ENCODE data around the gene GNPTAB.

GNPTAB gene

DNA sequence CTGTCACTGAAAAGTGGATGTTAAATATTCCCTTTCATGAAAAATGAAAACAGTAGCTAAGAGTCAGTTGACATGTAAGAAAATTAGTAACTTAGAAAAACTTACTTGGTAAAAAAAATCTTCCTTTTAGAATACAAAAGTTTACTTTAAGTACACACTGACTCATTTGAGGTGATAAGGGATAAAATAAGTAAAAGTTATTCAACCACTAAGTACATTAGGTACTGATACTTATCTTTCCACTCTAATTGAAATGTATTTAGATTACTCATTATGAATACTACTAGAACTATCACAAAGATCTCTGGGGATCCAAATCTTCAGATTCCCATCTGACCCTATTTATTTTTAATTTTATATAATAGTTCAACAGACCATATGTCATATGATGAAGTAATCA, 103.7 kb downstream of the GNPTAB start:
- FAIRE-seq: no peak

DNA sequence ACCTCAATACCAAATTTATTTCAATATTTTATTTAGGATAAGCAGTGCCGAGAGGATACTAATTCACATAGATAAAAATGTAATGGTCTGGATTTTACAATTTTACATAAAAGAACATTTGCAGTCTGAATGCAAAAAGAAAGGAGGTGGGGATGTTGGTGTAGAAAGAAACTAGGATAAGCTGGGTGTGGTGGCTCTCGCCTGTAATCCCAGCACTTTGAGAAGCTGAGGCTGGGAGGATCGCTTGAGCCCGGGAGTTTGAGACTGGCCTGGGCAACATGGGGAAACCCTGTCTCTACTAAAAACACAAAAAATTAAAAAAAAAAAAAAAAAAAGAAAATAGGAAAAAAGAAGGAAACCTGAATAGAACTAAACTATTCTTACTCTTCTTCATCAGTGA, 108.4 kb downstream of the GNPTAB start:
- FAIRE-seq: no peak

DNA sequence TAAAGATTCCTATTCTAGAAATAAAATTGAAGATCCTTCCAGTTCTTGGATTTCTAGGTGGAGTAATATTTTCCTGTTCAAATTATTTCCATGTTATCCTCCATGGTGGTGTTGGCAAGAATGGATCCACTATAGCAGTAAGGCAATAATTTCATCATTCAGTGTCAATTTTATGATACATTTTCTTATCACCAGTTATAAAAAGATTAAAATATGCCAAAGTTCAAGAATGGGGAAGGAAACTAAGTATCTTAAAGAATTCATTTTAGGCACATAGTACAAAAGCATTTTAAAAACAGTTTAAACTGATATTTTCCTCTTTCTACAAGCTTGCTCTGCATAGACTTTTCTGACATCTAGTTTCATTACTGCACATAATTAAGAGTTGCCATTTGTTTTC, 110.6 kb downstream of the GNPTAB start:
- FAIRE-seq: peak; percentile 53

DNA sequence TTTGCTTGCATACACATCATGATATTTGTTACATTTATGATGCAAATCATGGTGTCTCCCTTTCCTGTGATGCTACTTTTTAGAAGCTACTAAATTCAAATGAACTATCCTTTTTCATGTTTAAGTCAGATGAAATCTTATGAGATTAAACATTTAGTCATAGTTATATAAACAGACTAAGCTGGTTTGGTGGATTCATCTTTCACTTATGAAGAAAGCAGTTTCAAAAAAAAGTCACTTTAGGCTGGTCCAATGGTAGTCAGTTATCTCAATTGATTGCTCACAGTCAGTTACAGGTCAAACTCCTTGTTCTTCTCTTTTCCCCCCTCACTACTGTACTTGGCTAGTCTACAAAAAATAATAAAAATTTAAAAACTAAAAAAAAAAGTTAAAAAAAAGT, 111.2 kb downstream of the GNPTAB start:
- no peak for FAIRE-seq

DNA sequence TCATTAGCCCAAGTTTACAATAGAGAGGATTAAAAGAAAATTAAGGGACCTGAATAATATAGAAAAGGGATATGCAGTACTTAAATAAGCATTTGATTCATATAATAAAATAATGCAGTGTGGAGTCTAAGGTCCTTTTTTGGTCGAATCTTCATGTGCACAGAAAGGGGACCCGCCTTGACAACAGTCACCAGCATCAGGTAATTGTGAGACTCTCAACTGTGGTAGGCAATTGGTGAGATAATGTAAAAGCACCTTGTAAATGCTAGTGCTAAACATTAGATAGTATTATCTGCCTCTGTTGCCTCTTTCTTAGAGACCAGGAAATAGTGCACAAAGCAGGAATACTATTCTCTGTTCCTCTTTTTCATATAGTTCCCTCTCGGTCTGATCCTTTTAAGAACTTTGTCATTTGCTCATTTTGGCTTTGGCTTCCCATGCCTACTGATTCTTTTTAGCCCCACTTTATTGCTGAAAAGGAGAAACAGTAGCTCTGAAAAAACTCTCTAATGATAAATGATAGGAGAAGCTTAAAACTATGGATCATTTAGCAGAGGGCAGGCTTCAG, 115.8 kb downstream of the GNPTAB start:
- FAIRE-seq: no peak

DNA sequence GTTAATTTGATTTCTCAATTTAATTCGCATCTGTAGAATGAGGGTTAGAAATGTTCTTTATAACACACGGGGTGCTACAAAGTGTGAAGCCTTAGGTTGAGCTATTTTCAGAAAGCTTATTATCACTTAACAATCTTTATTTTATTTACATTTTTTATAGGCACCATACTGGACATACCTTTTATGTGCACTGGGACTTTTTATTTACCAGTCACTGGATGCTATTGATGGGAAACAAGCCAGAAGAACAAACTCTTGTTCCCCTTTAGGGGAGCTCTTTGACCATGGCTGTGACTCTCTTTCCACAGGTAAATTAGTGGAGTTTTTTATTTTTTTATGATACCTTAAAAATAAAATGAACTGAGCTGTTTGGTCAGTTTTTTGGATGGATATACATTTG, 116.8 kb downstream of the GNPTAB start:
- FAIRE-seq: no peak

DNA sequence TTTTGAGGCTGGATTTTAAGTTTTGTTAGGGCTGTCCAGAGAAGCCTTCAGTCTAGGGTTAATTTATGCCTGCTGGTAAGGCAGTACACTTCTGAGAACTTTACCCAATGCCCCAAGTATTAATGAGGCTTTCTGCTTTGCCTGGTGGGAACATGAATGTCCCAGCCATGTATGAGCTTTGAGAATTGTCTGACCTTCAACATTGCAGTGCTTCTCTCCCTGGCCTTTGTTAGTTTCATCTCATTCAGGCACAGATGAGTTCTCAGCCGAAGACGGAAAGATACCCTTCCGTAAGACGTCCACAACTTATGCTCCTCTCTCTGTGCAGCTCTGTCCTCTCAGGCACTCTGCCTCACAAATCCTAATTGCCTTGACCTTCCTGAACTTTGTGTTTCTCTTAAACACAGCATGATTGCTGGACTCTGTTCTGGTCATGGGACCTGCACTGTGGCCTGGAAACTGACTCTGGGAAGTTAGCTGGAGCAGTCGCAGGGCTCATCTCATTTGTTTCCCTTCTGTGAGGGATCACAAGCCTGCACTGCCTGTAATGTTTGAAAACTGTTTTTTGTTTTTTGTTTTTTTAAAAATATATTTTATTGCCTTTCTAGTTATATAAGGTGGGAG, 117.6 kb downstream of the GNPTAB start:
- FAIRE-seq: no peak

DNA sequence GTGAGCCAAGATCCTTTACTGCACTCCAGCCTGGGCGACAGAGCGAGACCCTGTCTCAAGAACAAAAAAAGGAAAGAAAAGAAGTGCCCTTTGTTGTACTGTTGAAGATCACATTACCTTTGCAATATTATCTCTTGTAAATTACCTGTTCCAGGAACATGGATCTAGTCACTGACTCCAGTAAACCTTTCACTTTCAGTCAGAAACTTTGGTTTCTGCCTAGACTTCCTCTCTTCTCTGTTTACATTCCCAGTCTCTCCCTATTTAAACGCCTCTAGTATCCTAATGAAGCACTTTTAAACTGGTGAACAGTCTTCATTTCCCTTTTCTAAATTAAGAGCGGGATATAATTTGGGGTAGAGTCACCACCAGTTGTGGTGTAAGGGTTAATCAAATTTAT, 120.5 kb downstream of the GNPTAB start:
- no peak for FAIRE-seq

DNA sequence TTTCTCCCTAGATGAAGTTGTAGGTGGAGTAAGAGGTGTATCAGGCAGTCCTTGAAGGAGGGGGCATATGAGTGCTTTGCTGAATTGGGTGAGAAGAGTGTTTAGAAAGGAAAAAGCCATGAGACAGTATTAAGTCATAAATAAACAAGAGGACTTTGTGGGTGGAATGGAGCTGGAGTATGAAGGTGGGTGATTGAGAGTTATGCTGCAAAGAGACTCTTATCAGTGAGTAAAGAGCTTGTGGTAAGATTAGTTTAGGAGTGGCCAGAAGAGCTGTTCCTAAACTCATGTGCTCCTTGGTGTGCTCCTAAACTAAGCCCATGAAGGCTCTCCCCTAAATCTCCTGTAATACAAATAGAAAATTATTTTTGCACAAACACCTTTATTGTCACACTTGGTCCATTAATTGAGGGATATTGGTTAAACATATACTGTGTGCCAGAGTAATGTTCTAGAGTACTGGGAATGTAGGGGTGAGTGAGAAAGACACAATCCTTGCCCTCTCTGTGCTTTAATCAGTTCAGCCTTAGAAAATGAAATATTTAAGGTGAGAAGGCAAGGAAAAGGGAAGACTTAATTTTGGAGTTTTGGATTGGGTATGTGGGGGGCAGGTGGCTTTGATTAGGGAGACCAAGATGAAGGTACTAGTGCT, 123.5 kb downstream of the GNPTAB start:
- no peak for FAIRE-seq

DNA sequence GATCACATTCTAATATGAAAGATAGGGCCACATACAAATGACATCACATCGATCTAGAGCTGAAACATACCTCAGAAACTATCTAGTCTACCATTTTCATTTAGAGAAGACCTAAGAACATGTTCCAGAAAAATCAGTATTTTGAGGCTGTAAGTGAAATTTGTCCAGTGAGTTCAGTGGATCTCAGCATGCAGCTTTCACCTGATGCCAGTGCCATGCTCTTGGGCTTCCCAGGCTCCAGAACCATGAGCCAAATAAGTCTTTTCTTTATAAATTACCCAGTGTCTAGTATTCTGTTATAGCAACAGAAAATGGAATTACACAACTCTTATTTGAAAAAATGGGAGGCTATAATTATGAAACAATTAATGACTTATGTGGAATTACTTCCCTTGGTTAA, 124.4 kb downstream of the GNPTAB start:
- FAIRE-seq: no peak

DNA sequence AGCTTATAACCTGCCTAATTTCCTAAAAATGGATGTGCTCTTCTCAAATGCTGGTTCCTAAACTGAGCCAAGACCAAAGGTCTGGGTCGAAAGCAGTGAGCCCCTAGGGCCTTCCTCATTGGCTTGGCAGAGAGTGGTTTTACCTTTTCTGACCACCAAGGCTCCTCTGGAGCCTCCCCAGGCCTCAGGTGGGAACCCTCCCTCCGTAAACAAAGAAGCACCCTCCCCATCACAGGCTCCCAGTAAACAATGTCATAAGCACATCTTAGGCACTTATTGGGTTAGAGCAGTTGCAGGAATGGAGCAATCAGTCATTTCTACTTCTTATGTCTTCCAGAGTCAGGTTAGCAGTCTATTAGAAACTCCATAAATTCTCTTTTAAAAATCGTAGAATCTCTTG, 127.3 kb downstream of the GNPTAB start:
- FAIRE-seq: no peak

DNA sequence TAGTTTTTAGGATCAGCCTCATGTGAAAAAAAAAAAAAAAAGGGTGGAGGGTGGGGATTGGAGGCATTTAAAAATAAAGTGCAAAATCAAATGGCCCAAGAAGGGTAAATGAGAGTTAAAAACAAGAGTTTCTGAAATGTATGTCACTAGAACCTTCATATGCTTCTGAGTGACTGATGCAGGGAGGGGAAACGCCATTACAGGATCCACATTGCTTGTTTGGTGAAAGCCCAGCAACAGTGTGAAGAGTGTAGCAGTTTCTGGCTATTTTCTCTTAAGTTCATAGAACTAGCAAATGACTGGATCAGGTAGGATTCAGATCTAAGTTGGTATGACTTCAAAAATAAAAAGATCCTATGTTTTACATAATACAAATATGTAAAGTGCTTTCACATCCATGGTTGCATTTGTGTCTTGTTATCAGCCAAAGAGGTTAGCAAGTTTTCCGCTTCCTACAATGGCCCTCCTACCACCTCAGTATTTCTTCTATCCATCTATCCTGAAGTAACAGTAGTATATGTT, 130.4 kb downstream of the GNPTAB start:
- no peak for FAIRE-seq

DNA sequence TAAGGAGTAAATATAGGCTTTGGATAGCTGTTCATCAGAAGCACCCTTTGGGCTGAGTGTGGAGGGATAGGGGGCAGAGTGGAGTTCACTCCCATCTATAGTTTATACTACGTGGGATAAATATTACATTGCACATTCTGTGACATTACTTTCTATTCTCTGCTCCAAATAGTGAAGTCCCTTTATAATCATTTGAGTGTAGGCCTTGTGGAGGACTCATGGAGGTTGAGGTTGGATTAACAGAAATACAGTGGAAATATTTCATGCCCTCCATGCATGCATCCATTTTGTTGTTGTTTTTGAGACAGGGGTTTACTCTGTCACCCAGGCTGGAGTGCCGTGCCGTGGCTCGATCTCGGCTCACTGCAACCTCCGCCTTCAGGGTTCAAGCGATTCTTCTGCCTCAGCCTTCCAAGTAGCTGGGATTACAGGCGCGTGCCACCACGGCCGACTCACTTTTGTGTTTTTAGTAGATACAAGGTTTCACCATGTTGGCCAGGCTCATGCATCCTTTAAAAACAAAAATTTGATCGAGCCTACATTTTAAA, 131.9 kb downstream of the GNPTAB start:
- no peak for FAIRE-seq

DNA sequence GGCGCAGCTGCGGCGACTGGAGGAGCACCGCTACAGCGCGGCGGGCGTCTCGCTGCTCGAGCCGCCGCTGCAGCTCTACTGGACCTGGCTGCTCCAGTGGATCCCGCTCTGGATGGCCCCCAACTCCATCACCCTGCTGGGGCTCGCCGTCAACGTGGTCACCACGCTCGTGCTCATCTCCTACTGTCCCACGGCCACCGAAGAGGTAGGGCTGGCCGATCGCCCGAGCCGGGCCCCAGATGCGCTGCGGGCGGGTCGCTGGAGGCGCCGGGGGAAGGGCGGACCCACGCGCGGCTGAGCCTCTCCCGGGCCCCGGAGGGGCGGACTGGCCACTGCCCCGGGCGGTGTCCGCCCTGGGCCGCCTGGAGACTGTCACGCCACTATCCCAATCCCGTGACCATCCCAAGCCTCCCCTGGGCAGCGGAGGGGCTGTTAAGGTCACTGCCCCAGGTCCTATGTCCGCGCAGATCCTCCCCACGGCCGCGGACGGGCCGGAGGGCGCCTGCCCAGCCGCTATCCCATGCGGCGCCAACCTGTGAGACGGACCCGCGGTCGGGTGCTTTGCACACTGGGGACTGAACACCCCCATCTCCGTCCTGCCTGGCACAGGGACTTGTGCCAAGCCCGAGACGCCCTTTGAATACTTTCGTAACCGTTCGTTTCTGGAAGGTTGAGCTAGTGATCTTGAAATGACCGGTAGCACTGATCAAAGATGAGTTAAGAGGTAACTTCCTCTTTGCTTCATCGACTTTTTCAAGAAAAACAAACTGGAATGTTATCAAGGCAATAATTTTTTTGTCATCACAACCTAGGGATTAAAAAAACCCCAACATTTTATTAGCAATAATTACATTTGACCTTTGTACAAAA, 132.6 kb downstream of the GNPTAB start:
- peak; percentile 5 for FAIRE-seq

DNA sequence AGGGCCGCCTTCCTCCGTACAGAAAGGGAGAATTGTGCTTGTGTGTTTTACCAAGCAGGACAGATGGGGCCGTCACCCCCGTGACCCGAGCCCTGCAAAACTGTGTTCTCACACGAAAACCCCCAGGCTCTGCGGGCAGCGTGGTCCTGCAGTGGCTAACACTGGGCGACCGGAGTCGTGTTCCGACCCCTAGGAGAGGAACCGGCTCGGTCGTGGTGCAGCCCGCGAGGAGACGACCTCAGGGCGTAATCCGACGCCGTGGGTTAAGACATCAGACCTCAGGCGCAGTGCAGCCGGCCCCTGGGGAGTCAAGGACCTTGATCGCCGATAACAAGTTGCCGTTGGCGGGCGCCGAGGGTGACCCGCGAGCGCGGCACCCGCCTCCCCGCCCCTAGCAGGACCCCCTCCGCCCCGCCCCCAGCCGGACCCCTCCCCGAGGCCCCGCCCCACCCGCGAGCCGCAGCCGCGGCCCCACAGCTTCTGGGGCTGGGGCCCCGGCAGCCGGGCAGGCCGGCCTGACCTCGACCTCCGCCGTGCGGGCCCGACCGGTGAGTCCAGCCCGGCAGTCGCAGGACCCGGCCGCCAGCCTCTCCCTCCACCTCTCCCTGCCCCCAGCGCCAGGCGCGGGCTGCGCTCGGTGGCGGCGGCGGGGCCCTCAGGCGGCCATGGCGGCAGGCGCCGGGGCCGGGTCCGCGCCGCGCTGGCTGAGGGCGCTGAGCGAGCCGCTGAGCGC, 133.4 kb downstream of the GNPTAB start, which contains the start of gene CHPT1:
TSS of gene CHPT1 (plus strand) at position 444 of the 733 bp plus-strand sequence. CDS start at position 666, 222 bp downstream.
- FAIRE-seq: no peak

DNA sequence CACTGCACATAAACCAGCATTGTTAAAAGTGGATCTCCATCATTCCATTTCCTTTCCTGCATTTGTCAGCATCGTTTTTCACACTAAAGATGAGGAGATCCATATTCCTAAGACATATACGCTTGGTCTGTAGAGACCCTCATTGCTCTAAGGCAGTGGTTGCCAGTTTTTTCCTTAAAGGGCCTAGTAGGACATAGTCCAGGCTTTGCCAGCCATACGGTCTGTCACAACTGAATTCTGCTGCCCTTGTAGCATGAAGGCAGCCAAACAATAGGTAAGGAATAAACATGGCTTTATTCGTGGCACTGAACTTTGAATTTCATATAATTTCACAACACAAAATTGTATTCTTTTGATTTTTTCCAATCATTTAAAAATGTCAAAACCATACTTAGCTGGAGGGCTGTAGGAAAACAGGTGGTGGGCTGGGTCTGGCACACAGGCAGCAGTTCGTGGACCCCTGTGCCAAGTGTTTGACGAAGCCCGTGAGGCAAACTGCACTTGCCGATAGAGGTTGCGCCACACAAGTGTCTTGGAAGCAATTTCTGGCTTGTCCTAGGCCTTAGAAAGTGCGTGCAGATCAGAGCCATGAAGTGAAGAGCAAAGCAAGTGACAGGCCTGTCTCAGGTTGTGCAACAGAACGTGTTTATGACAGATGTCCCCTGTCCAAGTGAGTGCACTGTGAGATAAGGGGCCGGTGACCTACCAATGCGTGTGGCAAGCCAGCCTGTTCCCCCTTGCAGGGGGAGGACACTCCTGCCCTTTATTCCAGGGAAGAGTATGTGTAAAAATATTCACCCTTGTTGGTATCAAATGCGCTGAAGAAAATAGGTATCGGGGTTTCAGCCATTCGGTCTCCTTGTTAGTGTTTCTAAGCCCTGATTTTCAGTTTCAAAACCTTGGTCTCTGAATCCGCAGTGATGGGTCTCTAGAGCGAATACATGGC, 134.2 kb downstream of the GNPTAB start:
- no peak for FAIRE-seq

DNA sequence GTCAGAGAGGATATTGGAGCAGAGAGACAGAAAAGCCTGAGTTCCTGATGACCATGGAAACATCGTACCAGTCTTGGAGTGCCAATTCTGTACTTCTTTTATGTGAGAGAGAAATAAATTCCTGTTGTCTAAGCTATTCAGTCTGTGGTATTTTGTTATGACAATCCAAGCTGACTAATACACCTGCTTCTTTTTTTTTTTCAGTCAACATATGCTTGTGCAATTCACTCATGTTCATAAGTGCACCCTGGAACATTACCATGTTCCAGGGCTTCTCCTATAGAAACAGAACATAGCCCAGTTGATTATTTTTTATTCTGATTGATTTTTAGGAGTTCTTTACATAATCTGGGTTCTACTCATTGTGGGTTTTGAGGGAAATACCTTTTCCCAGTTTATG, 135.1 kb downstream of the GNPTAB start:
- FAIRE-seq: no peak

Measured in islet of Langerhans (tissue), 1 donor.